ENCODE results near the gene ANXA6.

- TF ChIP-seq CTCF (conservative IDR thresholded peaks at IDR 0.05; ENCODE audit: low read length), result no peak
- no peak for TF ChIP-seq EZH2phosphoT487 (IDR thresholded peaks at IDR 0.05; ENCODE audit: borderline replicate concordance, low read depth, low read length)
These were observed 52.8 kb downstream of the ANXA6 start for GRCh38 chr5:151104795-151105194.

Data from OCI-LY7 (cell line).